Activated CD8-positive, alpha-beta T cell treated with anti-CD3 and anti-CD28 coated beads, Interleukin-2, amount 10 ng/mL, durations not matched to agents 7 days and 5 days (primary cell): ENCODE data around the gene CDH2. TPM values are rescaled to one million over a fixed set of nuclear protein-coding genes. Genes with fewer than 3 reads are reported as not detected.

Source experiments
- ATAC-seq: fragments of 150-1000 bp; cut with Tn5 transposase; one replicate; pipeline ENCODE4 v1.10.0; 2021; ENCODE audit warnings: moderate library complexity
- CTCF ChIA-PET: fragments of 350-600 bp; sonication (Branson Sonifier 250); formaldehyde crosslinking; loops from one replicate; lab custom pipeline; 2021; ENCODE audit warnings: antibody characterized with exemption; lab: Charles Lee
- POLR2A ChIA-PET: fragments of 350-600 bp; sonication (Branson Sonifier 250); formaldehyde crosslinking; loops from one replicate; lab custom pipeline; 2021; ENCODE audit warnings: antibody characterized with exemption; lab: Charles Lee
- DNase-seq: peaks from one replicate; pipeline ENCODE4 v3.0.0-alpha.2; 2020
- H3K27ac Mint-ChIP-seq: one replicate; pipeline ENCODE4 v1.8.0; 2021; ENCODE audit warnings: mild to moderate bottlenecking, mixed read lengths
- H3K27me3 Mint-ChIP-seq: one replicate; pipeline ENCODE4 v1.8.0; 2021; ENCODE audit warnings: low read depth, mixed read lengths
- H3K36me3 Mint-ChIP-seq: one replicate; pipeline ENCODE4 v1.8.0; 2021; ENCODE audit warnings: low read depth, mixed read lengths
- H3K4me1 Mint-ChIP-seq: one replicate; pipeline ENCODE4 v1.8.0; 2021; ENCODE audit warnings: low read depth, mixed read lengths
- H3K4me3 Mint-ChIP-seq: one replicate; pipeline ENCODE4 v1.8.0; 2021; ENCODE audit warnings: mild to moderate bottlenecking, mixed read lengths
- H3K9me3 Mint-ChIP-seq: one replicate; pipeline ENCODE4 v1.8.0; 2022; ENCODE audit warnings: mixed read lengths; ENCODE audit not compliant: insufficient read depth
- total RNA-seq, 2 experiments: library from RNA; stranded (reverse); gene quantifications; one replicate each; pipeline ENCODE4 v1.2.3, GENCODE V29; 2021

The CDH2 gene
- total RNA-seq, 2 experiments from 2014 or later, result 0.11 to 0.21 TPM

GRCh38 chr18:28163201-28163775, 13.6 kb downstream of the CDH2 start:
- H3K27me3 Mint-ChIP-seq, result no peaks in the 10 kb centered on the region
- no peaks in the 10 kb centered on the region for H3K4me1 Mint-ChIP-seq
- no peak for DNase-seq
- ATAC-seq, result no peak
- ChIA-PET POLR2A (no interaction called here), CTCF (no interaction called here)
- no peaks in the 10 kb centered on the region for H3K36me3 Mint-ChIP-seq
- no peak overlapping the region for H3K4me3 Mint-ChIP-seq
- H3K27ac Mint-ChIP-seq, result no peak overlapping the region
- H3K9me3 Mint-ChIP-seq, result no peaks in the 10 kb centered on the region

- Mint-ChIP-seq H3K4me1 (no peaks in the 10 kb centered on the region), H3K27me3 (no peaks in the 10 kb centered on the region)
- POLR2A ChIA-PET, result no interaction called here
Measured at GRCh38 chr18:28161608-28162599, 15.0 kb downstream of the CDH2 start.

GRCh38 chr18:28159055-28159454, 17.9 kb downstream of the CDH2 start:
- Mint-ChIP-seq H3K4me1 (no peaks in the 10 kb centered on the region), H3K4me3 (no peak overlapping the region), H3K27ac (no peak overlapping the region), H3K9me3 (no peaks in the 10 kb centered on the region), H3K27me3 (no peaks in the 10 kb centered on the region), H3K36me3 (no peaks in the 10 kb centered on the region)
- CTCF ChIA-PET, result no interaction called here
- POLR2A ChIA-PET, result no interaction called here
- DNase-seq (no peak), ATAC-seq (no peak)

More at GRCh38 chr18:28161608-28162599, 15.0 kb downstream of the CDH2 start:
- H3K4me3 Mint-ChIP-seq, result no peak overlapping the region
- DNase-seq, result no peak
- H3K27ac Mint-ChIP-seq, result no peak overlapping the region
- ATAC-seq, result no peak
- H3K36me3 Mint-ChIP-seq, result no peaks in the 10 kb centered on the region
- CTCF ChIA-PET, result no interaction called here
- no peaks in the 10 kb centered on the region for H3K9me3 Mint-ChIP-seq

- ATAC-seq, result no peak
- no peaks in the 10 kb centered on the region for H3K9me3 Mint-ChIP-seq
- H3K4me1 Mint-ChIP-seq, result no peaks in the 10 kb centered on the region
- no peak for DNase-seq
- ChIA-PET POLR2A (no interaction called here), CTCF (no interaction called here)
- H3K4me3 Mint-ChIP-seq, result no peak overlapping the region
- no peaks in the 10 kb centered on the region for H3K36me3 Mint-ChIP-seq
- H3K27me3 Mint-ChIP-seq, result no peaks in the 10 kb centered on the region
- H3K27ac Mint-ChIP-seq, result no peak overlapping the region
Measured at GRCh38 chr18:28158083-28158581, 18.8 kb downstream of the CDH2 start.

DNA sequence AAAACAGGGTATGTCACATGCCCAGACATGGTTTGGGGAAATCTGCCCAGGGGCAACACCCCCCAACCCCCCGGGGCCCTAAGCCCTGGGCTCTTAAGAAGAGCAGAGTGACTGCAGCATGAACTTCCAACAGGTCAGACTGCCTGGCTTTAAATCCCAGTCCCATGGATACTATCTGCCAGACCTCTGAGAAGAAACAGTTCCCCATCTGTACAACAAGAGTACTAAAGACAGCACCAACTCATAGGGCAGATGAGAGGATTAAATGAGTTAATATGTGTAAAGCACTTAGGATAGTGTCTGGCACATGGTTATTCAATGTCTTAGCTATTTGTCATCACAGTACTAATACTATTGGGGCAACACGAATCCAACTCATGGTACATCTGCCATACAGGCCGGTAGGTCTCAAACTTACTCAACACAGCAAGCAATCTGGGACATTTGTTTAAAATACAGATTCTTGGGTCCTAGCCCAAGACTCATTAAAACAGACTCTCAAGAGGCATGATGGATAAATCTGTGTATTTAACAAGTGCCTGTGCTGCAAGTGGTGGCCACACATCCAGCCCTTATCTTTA, 23.4 kb downstream of the CDH2 start:
- POLR2A ChIA-PET, result no interaction called here
- Mint-ChIP-seq H3K9me3 (no peaks in the 10 kb centered on the region), H3K27ac (no peak overlapping the region), H3K4me1 (no peaks in the 10 kb centered on the region), H3K4me3 (no peak overlapping the region), H3K27me3 (no peaks in the 10 kb centered on the region), H3K36me3 (no peaks in the 10 kb centered on the region)
- no peak for DNase-seq
- ATAC-seq, result no peak
- CTCF ChIA-PET, result no interaction called here

GRCh38 chr18:28152754-28153153, 24.2 kb downstream of the CDH2 start:
- Mint-ChIP-seq H3K36me3 (no peaks in the 10 kb centered on the region), H3K4me3 (no peak overlapping the region), H3K27ac (no peak overlapping the region), H3K4me1 (no peaks in the 10 kb centered on the region), H3K9me3 (no peaks in the 10 kb centered on the region), H3K27me3 (no peaks in the 10 kb centered on the region)
- ATAC-seq (no peak), DNase-seq (no peak)
- ChIA-PET CTCF (no interaction called here), POLR2A (no interaction called here)

DNA sequence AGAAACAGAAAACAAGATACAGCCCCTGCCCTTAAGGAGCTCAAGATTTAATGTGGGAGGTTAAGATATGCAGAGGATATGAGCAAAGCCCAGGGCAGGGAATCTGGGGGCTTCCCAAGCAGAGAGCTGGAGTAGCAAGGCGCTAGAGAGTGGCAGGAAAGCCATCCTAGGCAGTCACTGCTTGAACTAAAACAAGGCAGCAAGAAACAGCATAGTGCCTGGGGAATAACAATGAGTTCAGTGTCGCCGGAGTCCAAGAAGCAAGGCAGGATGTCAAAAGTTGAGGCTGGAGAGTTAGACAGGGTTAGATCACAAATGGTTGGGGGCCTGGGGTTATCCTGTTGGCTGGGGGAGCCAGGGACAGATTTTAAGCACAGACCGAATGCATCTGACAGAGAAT, 24.6 kb downstream of the CDH2 start:
- Mint-ChIP-seq H3K27me3 (no peaks in the 10 kb centered on the region), H3K4me3 (no peak overlapping the region), H3K27ac (no peak overlapping the region), H3K4me1 (no peaks in the 10 kb centered on the region), H3K36me3 (no peaks in the 10 kb centered on the region), H3K9me3 (no peaks in the 10 kb centered on the region)
- ChIA-PET POLR2A (no interaction called here), CTCF (no interaction called here)
- ATAC-seq, result no peak
- no peak for DNase-seq

GRCh38 chr18:28151434-28151833, 25.5 kb downstream of the CDH2 start:
- H3K9me3 Mint-ChIP-seq, result no peaks in the 10 kb centered on the region
- DNase-seq (no peak), ATAC-seq (no peak)
- H3K27ac Mint-ChIP-seq, result no peak overlapping the region
- CTCF ChIA-PET, result no interaction called here
- no peaks in the 10 kb centered on the region for H3K36me3 Mint-ChIP-seq
- POLR2A ChIA-PET, result no interaction called here
- no peaks in the 10 kb centered on the region for H3K4me1 Mint-ChIP-seq
- H3K27me3 Mint-ChIP-seq, result no peaks in the 10 kb centered on the region
- H3K4me3 Mint-ChIP-seq, result no peak overlapping the region

DNA sequence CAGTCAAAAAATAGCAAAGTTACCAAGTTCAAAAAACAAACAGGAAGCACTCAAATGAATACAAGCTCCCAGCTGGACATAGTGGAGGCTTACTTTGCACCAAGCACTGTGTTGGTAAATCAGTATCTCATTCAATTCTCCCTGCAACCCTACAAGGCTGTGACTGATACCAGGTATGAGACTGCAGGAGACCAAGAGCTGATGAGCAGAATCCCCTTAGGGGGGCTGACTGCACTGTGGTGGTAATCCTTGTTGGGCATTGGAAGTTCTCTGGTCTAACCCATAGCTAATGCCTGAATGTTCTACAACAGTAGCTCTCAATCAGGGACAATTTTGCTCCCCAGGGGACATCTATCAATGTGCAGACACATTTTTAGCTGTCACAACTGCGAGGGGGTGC, 26.0 kb downstream of the CDH2 start:
- ATAC-seq (no peak), DNase-seq (no peak)
- H3K27ac Mint-ChIP-seq, result no peak overlapping the region
- CTCF ChIA-PET, result no interaction called here
- POLR2A ChIA-PET, result no interaction called here
- no peaks in the 10 kb centered on the region for H3K27me3 Mint-ChIP-seq
- H3K9me3 Mint-ChIP-seq, result no peaks in the 10 kb centered on the region
- H3K4me3 Mint-ChIP-seq, result no peak overlapping the region
- H3K36me3 Mint-ChIP-seq, result no peaks in the 10 kb centered on the region
- no peaks in the 10 kb centered on the region for H3K4me1 Mint-ChIP-seq

DNA sequence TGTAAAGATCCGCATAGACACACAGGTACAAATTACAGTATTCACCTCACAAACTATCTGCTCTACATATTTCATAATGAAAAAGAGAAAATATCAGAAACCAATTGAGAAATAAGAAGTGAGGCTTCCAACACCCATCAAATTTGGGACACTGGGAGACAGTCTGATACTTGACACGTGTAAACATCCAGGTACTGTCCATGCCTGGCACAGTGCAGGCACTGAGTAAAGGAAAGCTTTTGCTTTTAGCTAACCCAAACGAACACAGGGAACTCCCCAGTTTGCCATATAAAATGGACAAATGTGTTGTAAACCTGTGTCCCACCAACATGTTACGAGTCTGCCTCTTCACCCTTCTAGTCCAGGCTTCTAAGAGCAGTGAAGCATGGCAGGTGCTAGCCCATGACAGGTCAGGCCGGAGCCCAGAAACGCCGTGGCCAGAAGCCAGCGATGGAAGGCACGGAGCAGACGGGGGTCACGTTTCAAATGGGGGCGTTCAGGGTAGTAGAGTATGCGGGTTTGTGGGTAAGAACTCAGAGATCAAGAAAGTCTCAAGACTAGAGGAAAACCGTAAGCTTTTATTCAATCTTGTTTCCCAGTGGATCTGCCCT, 27.0 kb downstream of the CDH2 start:
- Mint-ChIP-seq H3K27me3 (no peaks in the 10 kb centered on the region), H3K27ac (no peak overlapping the region), H3K9me3 (no peaks in the 10 kb centered on the region), H3K36me3 (no peaks in the 10 kb centered on the region), H3K4me1 (no peaks in the 10 kb centered on the region), H3K4me3 (no peak overlapping the region)
- POLR2A ChIA-PET, result no interaction called here
- DNase-seq, result no peak
- CTCF ChIA-PET, result no interaction called here
- ATAC-seq, result no peak

DNA sequence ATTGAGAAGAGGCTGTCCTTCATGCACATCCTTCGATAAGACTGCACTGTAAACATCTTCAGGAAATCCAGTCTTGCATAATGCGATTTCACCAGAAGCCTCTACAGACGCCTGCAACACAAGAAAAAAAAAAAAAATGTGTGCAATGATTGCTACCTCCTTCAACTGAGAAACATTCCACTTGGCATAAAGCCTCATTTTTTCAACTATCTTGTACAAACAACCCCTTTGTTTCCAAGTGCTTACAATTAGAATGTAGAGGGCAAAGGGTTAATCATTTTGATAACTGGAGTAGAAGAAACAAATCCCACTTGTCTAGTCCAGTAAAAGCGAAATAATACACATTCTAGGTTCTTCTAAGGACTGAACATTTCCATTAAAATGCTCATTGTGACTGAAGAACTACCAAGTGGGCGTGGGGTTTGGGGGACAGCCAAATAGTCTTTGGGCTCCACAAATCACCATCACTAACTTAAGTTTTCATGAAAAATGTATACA, 29.2 kb downstream of the CDH2 start:
- Mint-ChIP-seq H3K4me1 (no peaks in the 10 kb centered on the region), H3K36me3 (no peaks in the 10 kb centered on the region), H3K9me3 (no peaks in the 10 kb centered on the region), H3K27ac (no peak overlapping the region), H3K4me3 (no peak overlapping the region), H3K27me3 (no peaks in the 10 kb centered on the region)
- DNase-seq (no peak), ATAC-seq (no peak)
- CTCF ChIA-PET, result no interaction called here
- POLR2A ChIA-PET, result no interaction called here

DNA sequence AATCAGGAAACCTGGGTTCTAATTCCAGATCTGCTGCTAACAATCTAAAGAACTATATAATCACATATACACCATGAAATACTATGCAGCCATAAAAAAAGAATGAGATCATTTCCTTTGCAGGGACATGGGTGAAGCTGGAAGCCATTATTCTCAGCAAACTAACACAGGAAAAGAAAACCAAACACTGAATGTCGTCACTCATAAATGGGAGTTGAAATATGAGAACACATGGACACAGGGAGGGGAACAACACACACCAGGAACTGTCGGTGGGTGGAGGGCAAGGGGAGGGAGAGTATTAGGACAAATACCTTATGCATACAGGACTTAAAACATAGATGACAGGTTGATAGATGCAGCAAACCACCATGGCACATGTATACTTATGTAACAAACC, 33.2 kb downstream of the CDH2 start:
- ChIA-PET POLR2A (no interaction called here), CTCF (no interaction called here)
- no peak for DNase-seq
- H3K27me3 Mint-ChIP-seq, result no peaks in the 10 kb centered on the region
- no peaks in the 10 kb centered on the region for H3K36me3 Mint-ChIP-seq
- H3K4me1 Mint-ChIP-seq, result no peaks in the 10 kb centered on the region
- ATAC-seq, result no peak
- no peak overlapping the region for H3K4me3 Mint-ChIP-seq
- no peak overlapping the region for H3K27ac Mint-ChIP-seq
- H3K9me3 Mint-ChIP-seq, result no peaks in the 10 kb centered on the region
